Ectodermal cell (in vitro differentiated cells): ENCODE results near the gene FAM240B. TPM values are rescaled to one million over a fixed set of nuclear protein-coding genes. Genes with fewer than 3 reads are reported as not detected.

Experiments
- H3K27ac ChIP-seq: 2 replicates; pipeline ENCODE4 v1.7.0; 2013; ENCODE audit warnings: mild to moderate bottlenecking, low read depth, low read length; ENCODE audit not compliant: insufficient read depth, poor library complexity, severe bottlenecking
- H3K27me3 ChIP-seq: 2 replicates; pipeline ENCODE4 v1.7.0; 2013; ENCODE audit warnings: mild to moderate bottlenecking, low read length; ENCODE audit not compliant: insufficient read depth, control insufficient read depth, poor library complexity, severe bottlenecking
- H3K36me3 ChIP-seq: one replicate; pipeline ENCODE4 v1.7.0; 2013; ENCODE audit warnings: low read length; ENCODE audit not compliant: control insufficient read depth, insufficient read depth
- H3K4me1 ChIP-seq: one replicate; pipeline ENCODE4 v1.7.0; 2013; ENCODE audit warnings: low read length; ENCODE audit not compliant: control insufficient read depth, insufficient read depth
- H3K4me3 ChIP-seq: 2 replicates; pipeline ENCODE4 v1.7.0; 2013; ENCODE audit warnings: low read depth, low read length, control low read depth; ENCODE audit not compliant: insufficient read depth
- H3K9me3 ChIP-seq: 2 replicates; pipeline ENCODE4 v1.7.0; 2013; ENCODE audit warnings: mild to moderate bottlenecking, low read length, moderate library complexity; ENCODE audit not compliant: control insufficient read depth
- WGBS, 2 experiments: methylation state at CpG; one replicate each; pipeline ENCODE4 v1.1.7; 2013; ENCODE audit warnings: missing lambda C conversion rate in 2 of 2; 5-methylcytosine and 5-hydroxymethylcytosine counted together
- polyA plus RNA-seq, 4 experiments: library from polyadenylated mRNA; stranded (reverse); fragments of 50-300 nt; gene quantifications; one replicate each; pipeline ENCODE4 v1.2.3, GENCODE V29; 2013

Gene FAM240B
- not detected for polyA plus RNA-seq (2013, experiment 1 of 4)
- polyA plus RNA-seq (2013, experiment 2 of 4) = not detected
- not detected for polyA plus RNA-seq (2013, experiment 3 of 4)
- not detected for polyA plus RNA-seq (2013, experiment 4 of 4)

DNA sequence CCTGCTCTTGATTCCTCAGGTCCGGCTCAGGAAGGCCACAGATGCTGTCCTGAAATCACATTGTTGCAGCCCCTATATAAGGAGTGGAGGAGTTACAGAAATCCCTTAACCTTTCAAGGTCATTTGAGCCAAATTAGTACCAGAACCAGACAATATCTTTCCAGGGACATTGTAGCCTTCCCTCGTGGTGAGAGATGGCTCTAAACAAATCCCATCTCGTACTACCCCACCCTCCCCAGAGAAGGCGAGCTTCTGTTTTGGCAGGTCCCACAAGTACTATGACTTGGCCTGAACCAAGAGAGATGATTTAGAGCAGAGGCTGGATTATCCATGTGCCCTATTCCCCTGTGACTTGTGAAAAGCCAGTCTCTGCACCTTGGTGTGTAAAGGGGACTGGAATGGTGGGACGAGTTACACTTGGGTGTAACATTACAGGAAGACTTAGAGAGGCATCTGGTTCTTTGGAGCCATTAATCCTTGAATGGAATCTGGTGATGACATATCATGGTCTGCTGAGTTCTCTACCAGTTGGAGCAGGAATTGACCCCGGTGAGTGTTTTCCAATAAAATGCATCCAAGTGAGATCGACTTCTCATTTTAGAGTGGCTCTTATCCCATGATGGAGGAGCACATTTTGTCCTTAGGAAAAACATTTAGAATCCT, at the start of gene FAM240B:
Gene FAM240B, minus strand, starts transcription at position 51 of the 663 bp plus-strand sequence. CDS start 16,134 bp downstream, outside the sequence.
- H3K27me3 ChIP-seq = no peaks in the 10 kb centered on the region
- H3K27ac ChIP-seq = no peak within 1 kb of the TSS
- H3K4me3 ChIP-seq = no peak within 1 kb of the TSS
- 84 to 86% methylated on average over 7 of the region's 7 CpGs for WGBS, 2 experiments
- H3K9me3 ChIP-seq = no peaks in the 10 kb centered on the region
- H3K36me3 ChIP-seq = no peaks in the 10 kb centered on the region
- no peaks in the 10 kb centered on the region for H3K4me1 ChIP-seq

GRCh38 chr9:38768351-38768761, 48.4 kb upstream of the FAM240B start:
- Histone ChIP-seq H3K27ac (no peak overlapping the region), H3K27me3 (no peaks in the 10 kb centered on the region), H3K36me3 (no peaks in the 10 kb centered on the region), H3K9me3 (no peaks in the 10 kb centered on the region), H3K4me3 (no peak overlapping the region), H3K4me1 (no peaks in the 10 kb centered on the region)
- WGBS, 2 experiments = 90 to 91% methylated on average over 9 of the region's 9 CpGs

GRCh38 chr9:38765101-38765500, 45.2 kb upstream of the FAM240B start:
- H3K27ac ChIP-seq = no peak overlapping the region
- peaks cover 4% of the 10 kb centered on the region for H3K4me1 ChIP-seq
- H3K4me3 ChIP-seq = no peak overlapping the region
- WGBS, 2 experiments = 95 to 97% methylated on average over 4 of the region's 4 CpGs
- no peaks in the 10 kb centered on the region for H3K27me3 ChIP-seq
- no peaks in the 10 kb centered on the region for H3K9me3 ChIP-seq
- no peaks in the 10 kb centered on the region for H3K36me3 ChIP-seq

GRCh38 chr9:38761999-38762398, 42.1 kb upstream of the FAM240B start:
- 68 to 69% methylated on average over 8 of the region's 8 CpGs for WGBS, 2 experiments

GRCh38 chr9:38761339-38761738, 41.4 kb upstream of the FAM240B start:
- 28 to 29% methylated on average over 3 of the region's 3 CpGs for WGBS, 2 experiments
- Histone ChIP-seq H3K27me3 (no peaks in the 10 kb centered on the region), H3K9me3 (no peaks in the 10 kb centered on the region), H3K27ac (no peak overlapping the region), H3K4me1 (peaks cover 4% of the 10 kb centered on the region), H3K4me3 (no peak overlapping the region), H3K36me3 (no peaks in the 10 kb centered on the region)

More at GRCh38 chr9:38761999-38762398, 42.1 kb upstream of the FAM240B start:
- H3K4me3 ChIP-seq = no peak overlapping the region
- peaks cover 4% of the 10 kb centered on the region for H3K4me1 ChIP-seq
- no peak overlapping the region for H3K27ac ChIP-seq
- no peaks in the 10 kb centered on the region for H3K36me3 ChIP-seq
- H3K27me3 ChIP-seq = no peaks in the 10 kb centered on the region
- no peaks in the 10 kb centered on the region for H3K9me3 ChIP-seq

DNA sequence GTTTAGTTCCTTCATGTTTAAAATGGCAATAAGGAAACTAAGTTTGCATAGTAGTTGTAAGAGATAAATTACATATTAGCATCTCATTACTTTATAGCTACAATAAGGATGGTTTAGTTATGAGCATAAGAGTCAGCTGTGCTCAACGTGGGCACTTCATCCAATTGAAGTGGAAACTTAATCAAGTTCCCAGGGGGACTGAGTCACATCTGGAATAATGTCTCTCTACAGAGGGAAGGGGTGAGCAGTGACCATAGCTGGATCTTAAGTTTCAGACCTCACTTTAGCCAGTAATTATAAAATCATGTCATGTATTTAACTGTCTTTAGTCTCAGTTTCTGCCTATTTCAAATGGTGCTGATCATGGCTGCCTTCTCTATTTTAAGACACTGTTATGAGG, 36.8 kb upstream of the FAM240B start:
- WGBS, 2 experiments = 83% methylated on average over 1 of the region's 1 CpG
- no peaks in the 10 kb centered on the region for H3K9me3 ChIP-seq
- H3K4me3 ChIP-seq = no peak overlapping the region
- H3K4me1 ChIP-seq = peaks cover 4% of the 10 kb centered on the region
- no peak overlapping the region for H3K27ac ChIP-seq
- no peaks in the 10 kb centered on the region for H3K27me3 ChIP-seq
- H3K36me3 ChIP-seq = no peaks in the 10 kb centered on the region

DNA sequence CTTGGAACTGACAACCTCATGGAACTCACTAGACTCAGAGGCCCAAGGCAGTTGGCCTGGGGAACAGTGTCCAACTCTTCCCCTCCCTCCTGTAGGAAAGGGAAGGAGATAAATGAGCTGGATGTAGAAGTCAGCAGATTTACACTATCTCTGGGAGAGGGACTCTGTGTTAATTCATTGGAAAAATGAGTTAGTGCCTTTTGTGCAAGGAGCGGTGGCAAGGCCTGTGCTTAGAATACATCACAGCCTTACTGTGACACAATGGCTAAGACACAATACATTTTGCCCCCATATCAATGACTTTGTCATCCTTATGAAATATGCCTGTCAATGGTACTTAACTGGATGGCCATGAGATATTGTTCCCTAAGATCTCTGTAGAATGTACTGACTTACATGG, 28.0 kb upstream of the FAM240B start:
- Histone ChIP-seq H3K36me3 (no peaks in the 10 kb centered on the region), H3K4me3 (no peak overlapping the region), H3K9me3 (no peaks in the 10 kb centered on the region), H3K27me3 (no peaks in the 10 kb centered on the region), H3K27ac (no peak overlapping the region), H3K4me1 (no peaks in the 10 kb centered on the region)
- WGBS, 2 experiments = 95 to 100% methylated on average over 1 of the region's 1 CpG

DNA sequence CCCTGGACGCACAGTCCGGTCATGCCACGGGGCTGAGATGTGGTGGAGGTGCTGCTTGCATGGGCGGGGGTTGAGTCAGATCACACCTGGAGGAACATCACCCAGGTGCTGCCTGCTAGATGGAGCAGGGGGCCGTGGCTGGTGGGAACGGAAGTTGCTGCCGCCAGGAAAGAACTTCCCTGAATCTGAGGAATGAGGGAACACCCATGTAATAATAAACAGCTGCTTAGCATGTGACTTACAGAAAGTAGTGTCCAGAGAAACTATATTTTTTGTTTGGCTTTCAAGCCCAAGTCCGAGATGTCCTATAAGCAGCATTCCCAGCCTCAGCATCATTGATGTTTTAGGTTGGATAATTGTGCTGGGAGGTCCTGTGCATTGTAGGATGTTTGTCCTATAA, 27.1 kb upstream of the FAM240B start:
- Histone ChIP-seq H3K27me3 (no peaks in the 10 kb centered on the region), H3K36me3 (no peaks in the 10 kb centered on the region), H3K9me3 (no peaks in the 10 kb centered on the region), H3K4me3 (no peak overlapping the region), H3K4me1 (no peaks in the 10 kb centered on the region), H3K27ac (no peak overlapping the region)
- 93 to 96% methylated on average over 8 of the region's 8 CpGs for WGBS, 2 experiments

GRCh38 chr9:38746303-38746702, 26.4 kb upstream of the FAM240B start:
- H3K4me3 ChIP-seq = no peak overlapping the region
- H3K27me3 ChIP-seq = no peaks in the 10 kb centered on the region
- no peaks in the 10 kb centered on the region for H3K4me1 ChIP-seq
- H3K27ac ChIP-seq = no peak overlapping the region
- H3K9me3 ChIP-seq = no peaks in the 10 kb centered on the region
- WGBS, 2 experiments = 91 to 97% methylated on average over 4 of the region's 4 CpGs
- H3K36me3 ChIP-seq = no peaks in the 10 kb centered on the region

DNA sequence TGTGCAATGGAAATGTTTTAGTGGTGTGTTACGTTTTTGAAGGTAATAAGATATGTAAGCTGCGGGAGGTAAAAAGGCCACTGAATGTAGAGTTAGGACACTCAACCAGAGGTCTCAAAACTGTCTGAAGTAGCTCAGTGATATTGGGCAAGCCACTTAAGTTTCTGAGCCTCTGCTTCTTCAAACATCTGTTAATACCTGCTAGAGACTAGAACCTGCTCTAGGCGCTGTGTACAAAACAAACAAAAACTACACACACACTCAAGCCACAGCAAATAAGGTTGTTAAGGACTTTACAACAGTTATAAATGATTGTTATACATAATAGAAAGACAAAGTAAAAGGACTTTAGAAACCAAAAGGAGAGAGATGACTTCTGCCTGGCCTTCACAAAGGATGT, 24.6 kb upstream of the FAM240B start:
- Histone ChIP-seq H3K4me1 (no peaks in the 10 kb centered on the region), H3K36me3 (no peaks in the 10 kb centered on the region), H3K27ac (no peak overlapping the region), H3K4me3 (no peak overlapping the region), H3K27me3 (no peaks in the 10 kb centered on the region), H3K9me3 (no peaks in the 10 kb centered on the region)
- WGBS, 2 experiments = 72 to 76% methylated on average over 3 of the region's 3 CpGs
